ENCODE results near the gene POLR2C.

Gene POLR2C

GRCh38 chr16:57504001-57504400 is 41.5 kb downstream of the POLR2C start:
- no peak for DNase-seq (ENCODE audit: low spot score)

- DNase-seq (ENCODE audit: low spot score), result no peak
Observed at GRCh38 chr16:57504491-57504890, 42.0 kb downstream of the POLR2C start.

GRCh38 chr16:57505169-57505568 is 42.7 kb downstream of the POLR2C start:
- DNase-seq (ENCODE audit: low spot score), result no peak

GRCh38 chr16:57507136-57508034 is 44.9 kb downstream of the POLR2C start:
- no peak for DNase-seq (ENCODE audit: low spot score)

- no peak for DNase-seq (ENCODE audit: low spot score)
Observed at GRCh38 chr16:57508035-57508425, 45.6 kb downstream of the POLR2C start.

GRCh38 chr16:57509231-57509923 is 46.9 kb downstream of the POLR2C start:
- DNase-seq (ENCODE audit: low spot score), result no peak

GRCh38 chr16:57510016-57510871 is 47.8 kb downstream of the POLR2C start:
- no peak for DNase-seq (ENCODE audit: low spot score)

- DNase-seq (ENCODE audit: low spot score), result no peak
Observed at GRCh38 chr16:57512296-57513001, 50.0 kb downstream of the POLR2C start.

- DNase-seq (ENCODE audit: low spot score), result no peak
Observed at GRCh38 chr16:57513371-57514102, 51.1 kb downstream of the POLR2C start.

GRCh38 chr16:57514371-57514770 is 51.9 kb downstream of the POLR2C start:
- no peak for DNase-seq (ENCODE audit: low spot score)

- no peak for DNase-seq (ENCODE audit: low spot score)
Observed at GRCh38 chr16:57514791-57515600, 52.5 kb downstream of the POLR2C start.

- no peak for DNase-seq (ENCODE audit: low spot score)
Observed at GRCh38 chr16:57516176-57516725, 53.8 kb downstream of the POLR2C start.

- no peak for DNase-seq (ENCODE audit: low spot score)
Observed at GRCh38 chr16:57516773-57517172, 54.3 kb downstream of the POLR2C start.

GRCh38 chr16:57517397-57518367 is 55.2 kb downstream of the POLR2C start:
- no peak for DNase-seq (ENCODE audit: low spot score)

GRCh38 chr16:57518520-57518919 is 56.0 kb downstream of the POLR2C start:
- no peak for DNase-seq (ENCODE audit: low spot score)

- DNase-seq (ENCODE audit: low spot score), result no peak
Observed at GRCh38 chr16:57518922-57519321, 56.4 kb downstream of the POLR2C start.

- peak; percentile 78 for DNase-seq (ENCODE audit: low spot score)
Observed at GRCh38 chr16:57519796-57520360, 57.4 kb downstream of the POLR2C start.
